ENCODE data around the gene PHF23. TPM values are rescaled to one million over a fixed set of nuclear protein-coding genes. Genes with fewer than 3 reads are reported as not detected.
A peak's percentile ranks its signal among the peaks of the same experiment; 100 is the strongest.

The PHF23 gene
- total RNA-seq, 1 experiment from 2014 or later, result 48.5 TPM

GRCh38 chr17:7251661-7252175, 12.5 kb upstream of the PHF23 start, which contains the start of gene CTDNEP1:
TSS of gene CTDNEP1 (minus strand) at chr17:7251734. CDS start at chr17:7251296, 438 bp downstream.
- Histone ChIP-seq H3K36me3 (ENCODE audit: control insufficient read depth in 1 of 2, insufficient read depth in 2 of 2, low read length in 2 of 2) (peaks cover 9 to 13% of the 10 kb centered on the region in 2 experiments; a peak in 2 of 4 replicates), H3K9ac (ENCODE audit: low read length) (peak within 1 kb of the TSS; percentile 99), H3K4me1 (ENCODE audit: control insufficient read depth in 1 of 2, insufficient read depth in 2 of 2, low read length in 2 of 2) (peaks cover 13 to 25% of the 10 kb centered on the region in 2 experiments), H3K9me2 (ENCODE audit: insufficient read depth) (no peaks in the 10 kb centered on the region), H2AFZ (ENCODE audit: low read depth, low read length, poor library complexity, severe bottlenecking) (no peak within 1 kb of the TSS), H3K4me3 (replicated peaks in 1 of 2; ENCODE audit: low read depth in 1 of 2, low read length in 2 of 2) (peak within 1 kb of the TSS; percentile 82 to 99), H3K27ac (ENCODE audit: low read depth, low read length) (peak within 1 kb of the TSS; percentile 84), H3K9me3 (ENCODE audit: control insufficient read depth in 1 of 2, insufficient read depth in 1 of 2, low read depth in 1 of 2, low read length in 2 of 2) (no peaks in the 10 kb centered on the region), H3K4me2 (ENCODE audit: low read length) (peak within 1 kb of the TSS; percentile 89), H3K79me2 (ENCODE audit: insufficient read depth, low read length) (peaks cover 77% of the 10 kb centered on the region), H3K27me3 (ENCODE audit: insufficient read depth, low read length) (no peaks in the 10 kb centered on the region), H4K20me1 (ENCODE audit: insufficient read depth) (no peaks in the 10 kb centered on the region)
- ChIA-PET RAD21 (ENCODE audit: low non-redundant PET in 1 of 2, low total read pairs in 2 of 2, uncharacterized antibody in 2 of 2, unreplicated experiment in 2 of 2) (no interaction called here), POLR2A (interaction anchor here (1.0 to 2.0 kb wide), 3 partner anchors 10 to 17 kb away, joined by 3 to 7 read pairs (median 5); partner anchors contain the start of genes DVL2 and GABARAP), CTCF (interaction anchor here (0.6 to 1.0 kb wide), 3 partner anchors 9 to 206 kb away, joined by 3 to 5 read pairs (median 4); partner anchors contain the start of gene GABARAP)
- DNase-seq (ENCODE audit: low read depth, low spot score), result peak; percentile 99
- BruUV-seq (replicated peaks), result no TSS peak
- TF ChIP-seq EGR1 (IDR thresholded peaks at IDR 0.05; ENCODE audit: low read depth), result no peak
- TF ChIP-seq EZH2 (IDR thresholded peaks at IDR 0.05), result no peak
- peak; percentile 94 for TF ChIP-seq YY1 (IDR thresholded peaks at IDR 0.05; ENCODE audit: extremely low read depth, insufficient replicate concordance, low read depth, low read length)
- no peak for TF ChIP-seq SIN3A (IDR thresholded peaks at IDR 0.05; ENCODE audit: low read depth)
- TF ChIP-seq MAX (IDR thresholded peaks at IDR 0.05), result no peak
- TF ChIP-seq CBX3 (IDR thresholded peaks at IDR 0.05; ENCODE audit: low read depth), result no peak
- TF ChIP-seq ZNF274 (IDR thresholded peaks at IDR 0.05; ENCODE audit: low read depth, low read length), result no peak
- no peak for TF ChIP-seq CTCF (IDR thresholded peaks at IDR 0.05 in 2 of 3, conservative IDR thresholded peaks at IDR 0.05 in 1 of 3; ENCODE audit: borderline replicate concordance in 1 of 3, insufficient read depth in 1 of 3, low read depth in 2 of 3, low read length in 2 of 3)
- peak; percentile 24 for TF ChIP-seq POLR2AphosphoS5 (IDR thresholded peaks at IDR 0.05; ENCODE audit: low read depth, low read length)
- TF ChIP-seq RAD21 (IDR thresholded peaks at IDR 0.05; ENCODE audit: low read depth), result no peak
- no peak for TF ChIP-seq JUND (IDR thresholded peaks at IDR 0.05)
- peak; percentile 55 for TF ChIP-seq POLR2A (IDR thresholded peaks at IDR 0.05; ENCODE audit: borderline replicate concordance, extremely low read depth, insufficient read depth, insufficient read length)
- TF ChIP-seq ATF3 (IDR thresholded peaks at IDR 0.05), result no peak
- peak; percentile 49; the same call in 1 of the 2 replicates for TF ChIP-seq ELF1 (IDR thresholded peaks at IDR 0.05; ENCODE audit: borderline replicate concordance, low read depth)
- TF ChIP-seq ZBTB33 (IDR thresholded peaks at IDR 0.05; ENCODE audit: extremely low read depth, insufficient replicate concordance, low read length), result no peak
- TF ChIP-seq SP1 (IDR thresholded peaks at IDR 0.05; ENCODE audit: low read depth), result no peak
- peak; percentile 89 for ATAC-seq
- intact Hi-C loops (cut with micrococcal nuclease), result loop anchor here (1.0 to 5.0 kb wide), 2 partner anchors 11 to 56 kb away; partner anchors contain the start of genes CLDN7 and EIF5A

Data from HCT116 (cell line).